Stimulated activated CD8-positive, alpha-beta memory T cell treated with anti-CD3 and anti-CD28 coated beads, Interleukin-12 subunit alpha, Interleukin-12 subunit beta, amount 100 ng/mL, for 24 hours (primary cell): ENCODE data around the gene CUL1.

Source experiments
- DNase-seq: peaks from one replicate; pipeline ENCODE4 v3.0.0-alpha.2; 2020; ENCODE audit errors: extremely low read depth

CUL1 gene

DNA sequence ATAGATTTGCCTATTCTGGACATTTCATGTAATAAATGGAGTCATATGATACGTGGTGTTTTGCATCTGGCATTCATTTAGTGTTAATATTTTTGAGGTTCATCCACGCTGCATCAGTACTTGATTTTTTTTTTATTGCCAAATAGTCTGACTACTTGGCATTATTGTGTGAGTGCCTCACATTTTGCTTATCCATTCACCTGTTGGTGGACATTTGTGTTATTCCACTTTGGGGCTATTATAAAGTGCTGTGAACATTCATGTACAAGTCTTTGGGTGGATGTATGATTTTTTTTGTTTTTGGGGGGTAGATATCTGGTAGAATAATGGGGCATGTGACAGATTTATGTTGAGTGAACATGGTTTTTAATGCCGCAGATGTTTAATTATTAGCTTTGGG is 19.7 kb downstream of the CUL1 start:
- no peak for DNase-seq

DNA sequence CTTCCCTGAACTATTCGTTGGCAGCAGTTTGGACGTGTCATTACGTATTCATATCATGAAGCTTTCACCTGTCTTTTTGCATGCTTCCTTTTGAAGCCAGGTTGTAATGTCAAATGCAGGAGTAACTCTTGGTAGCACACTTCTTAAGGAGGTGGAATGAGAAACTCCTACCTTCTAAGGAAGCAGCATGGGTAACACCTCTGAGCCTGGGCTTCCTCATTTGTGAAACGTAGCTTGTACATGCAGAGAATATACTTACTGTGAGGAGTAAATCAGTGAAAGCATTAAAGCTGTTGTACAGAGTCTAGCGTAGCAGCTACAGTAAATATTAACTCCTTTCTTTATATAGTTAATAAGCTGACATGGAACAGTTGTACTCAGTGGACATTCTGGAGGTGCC is 21.1 kb downstream of the CUL1 start:
- no peak for DNase-seq

DNA sequence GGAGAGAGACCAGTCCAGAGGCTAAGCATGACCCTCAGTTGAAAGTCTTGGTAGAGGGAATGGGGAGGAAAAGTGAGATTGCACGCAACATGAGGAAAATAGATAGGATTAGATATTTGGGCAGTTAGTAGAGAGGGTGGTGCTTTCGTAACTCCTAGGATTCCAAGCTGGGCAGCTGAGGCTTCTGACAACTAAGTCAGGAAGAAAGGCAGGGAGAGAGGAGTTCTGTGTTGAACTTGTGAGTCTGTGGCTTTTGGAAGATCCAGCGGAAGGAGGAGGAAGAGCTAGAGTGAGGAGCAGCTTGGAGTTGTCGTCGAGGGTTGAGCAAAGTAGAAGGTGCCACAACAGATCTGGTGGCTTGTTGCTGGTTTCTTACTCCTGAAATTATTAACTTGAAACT is 21.8 kb downstream of the CUL1 start:
- no peak for DNase-seq

DNA sequence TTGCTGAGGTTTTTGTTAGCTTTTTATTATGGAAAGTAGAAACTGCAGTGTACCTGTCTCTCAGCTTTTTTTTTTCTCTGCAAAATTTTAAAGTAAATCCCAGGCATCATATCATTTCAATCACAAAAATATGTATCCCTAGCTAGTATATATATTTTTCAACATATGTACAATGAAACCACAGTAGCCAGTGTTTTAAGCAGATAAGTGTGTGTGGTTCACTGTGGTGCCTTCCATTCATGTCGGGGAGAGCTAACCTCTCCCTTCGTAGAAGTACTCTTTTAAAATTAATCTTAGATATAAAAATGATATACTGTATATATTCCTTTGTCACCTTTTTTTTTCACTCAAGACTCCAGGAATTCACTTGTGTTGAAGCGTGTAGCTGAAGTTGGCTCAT is 22.7 kb downstream of the CUL1 start:
- no peak for DNase-seq

DNA sequence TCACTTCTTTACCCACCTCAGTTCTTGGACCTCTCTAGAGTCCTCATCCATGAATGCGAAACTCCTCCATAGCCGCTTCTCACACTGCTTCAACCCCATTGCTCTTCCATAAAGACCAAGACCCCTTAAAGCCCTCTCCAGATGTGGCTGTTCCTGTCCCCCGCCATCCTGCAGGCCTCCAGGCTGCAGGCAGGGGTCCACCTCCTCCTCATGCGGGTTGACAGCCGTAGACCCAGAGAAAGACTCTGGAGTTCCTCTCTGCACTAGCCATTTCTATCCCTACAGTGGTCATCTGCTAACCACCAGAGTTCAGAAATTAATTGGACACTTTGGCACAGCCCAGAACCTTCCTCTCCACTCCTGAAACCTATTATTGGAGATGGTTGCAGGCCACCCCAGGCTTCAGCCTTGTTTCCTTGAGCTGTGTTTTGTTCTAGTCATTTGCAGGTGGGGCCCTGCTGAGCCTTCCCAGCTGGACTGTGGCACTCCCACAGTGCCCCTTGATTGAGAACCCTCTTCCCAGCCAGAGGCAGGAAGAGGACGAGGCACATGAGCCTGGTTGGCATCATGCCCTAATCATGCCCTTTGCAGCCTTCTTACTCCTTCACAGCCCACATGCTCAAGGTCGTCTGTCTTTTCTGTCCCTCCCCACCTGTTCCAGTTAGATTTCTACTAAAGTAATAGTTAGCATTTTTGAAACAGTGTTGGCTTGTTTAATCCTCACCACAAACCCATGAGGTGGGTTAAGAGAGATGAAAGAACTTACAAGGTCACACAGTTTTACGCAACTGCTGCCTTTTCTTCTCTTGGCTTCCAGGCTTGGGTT is 23.9 kb downstream of the CUL1 start:
- no peak for DNase-seq

DNA sequence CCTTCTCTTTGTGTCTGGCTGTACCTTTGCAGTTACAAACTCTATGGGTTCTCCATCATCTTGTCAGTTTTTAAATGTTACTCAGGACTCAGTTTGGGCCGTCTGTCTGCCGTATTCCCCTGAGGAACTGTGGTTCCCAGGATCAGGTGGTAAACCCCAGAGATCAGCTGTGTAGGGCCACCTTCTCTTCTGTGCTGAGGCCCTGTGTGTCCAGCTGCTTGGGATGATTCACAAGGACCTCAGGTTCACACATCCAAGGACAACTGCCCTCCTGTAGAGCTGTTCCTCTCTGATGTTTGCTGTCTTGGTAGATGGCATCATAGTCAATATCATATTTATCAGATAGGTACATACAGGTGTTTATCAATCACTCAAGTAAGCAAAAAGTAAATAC is 24.5 kb downstream of the CUL1 start:
- no peak for DNase-seq

DNA sequence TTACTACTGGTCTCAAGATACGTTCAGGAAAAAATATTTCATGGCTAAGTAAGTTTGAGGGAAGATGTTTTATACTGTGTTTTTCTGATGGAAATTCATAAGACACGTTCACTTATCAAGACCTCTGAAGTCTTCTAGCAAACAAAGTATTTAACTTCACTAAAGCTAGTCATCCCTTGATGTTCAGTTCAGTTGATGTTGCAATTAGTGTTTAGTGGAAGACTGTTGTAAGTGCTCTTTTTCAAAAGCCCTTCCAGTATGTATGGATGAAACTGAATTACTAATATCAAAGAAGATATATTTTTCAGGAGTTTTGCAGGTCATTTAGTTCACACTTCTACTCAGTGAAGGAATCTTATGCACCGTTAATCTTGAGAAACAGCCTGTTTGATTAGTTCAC is 25.1 kb downstream of the CUL1 start:
- no peak for DNase-seq

DNA sequence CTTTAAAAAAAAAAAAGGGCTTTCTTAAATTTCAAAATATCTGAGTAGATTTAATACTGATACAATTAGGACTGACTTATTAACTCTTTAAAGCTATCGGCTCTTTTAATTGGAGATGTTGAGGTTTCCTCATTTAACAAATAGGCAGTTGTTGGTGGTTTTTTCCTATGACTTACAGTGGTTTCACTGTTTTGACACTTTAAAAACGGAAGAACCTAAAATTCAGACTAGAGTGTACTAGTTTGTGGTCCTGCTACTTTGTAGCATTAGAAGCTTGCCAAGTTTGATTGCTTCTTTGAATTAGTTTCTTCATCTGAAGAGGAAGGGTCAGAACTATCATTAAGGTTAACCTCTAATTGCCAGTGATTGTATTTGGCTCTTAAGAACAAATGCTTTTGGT is 27.7 kb downstream of the CUL1 start:
- DNase-seq = no peak

DNA sequence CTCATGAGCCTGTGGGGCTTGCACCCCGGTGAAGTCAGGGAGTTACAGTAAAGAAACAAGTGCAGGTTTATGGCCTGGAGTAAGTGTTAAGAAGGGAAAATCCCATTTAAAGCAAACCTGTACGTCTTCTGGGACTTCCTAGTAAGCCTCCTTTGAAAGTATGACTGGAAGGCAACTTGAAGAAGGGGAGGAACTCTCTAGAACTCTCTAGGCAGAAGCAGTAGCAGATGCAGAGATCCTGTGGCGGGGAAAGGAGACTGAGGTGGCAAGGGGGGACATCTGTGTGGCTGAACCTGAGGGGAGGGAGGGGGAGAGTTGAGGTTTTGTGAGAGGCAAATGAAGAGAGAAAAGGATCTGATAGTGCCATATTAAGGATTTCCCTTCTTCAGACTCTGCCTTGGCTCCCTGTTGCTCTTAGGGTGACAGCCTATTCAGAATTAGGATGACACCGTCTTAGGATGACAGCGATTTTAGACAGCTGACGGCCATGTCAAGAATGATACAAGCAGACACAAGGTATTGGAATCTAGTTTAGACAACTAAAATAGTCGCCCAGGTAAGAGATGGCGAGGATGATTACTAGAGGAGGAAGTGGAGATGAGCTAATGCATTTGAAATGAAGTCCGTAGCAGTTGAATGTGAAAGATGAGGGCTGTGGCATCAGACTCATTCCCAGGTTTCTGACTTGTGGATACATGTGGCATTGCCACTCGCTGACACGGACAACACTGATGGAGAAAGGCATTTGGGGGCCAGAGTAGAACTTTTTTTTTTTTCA is 29.0 kb downstream of the CUL1 start:
- DNase-seq = no peak

DNA sequence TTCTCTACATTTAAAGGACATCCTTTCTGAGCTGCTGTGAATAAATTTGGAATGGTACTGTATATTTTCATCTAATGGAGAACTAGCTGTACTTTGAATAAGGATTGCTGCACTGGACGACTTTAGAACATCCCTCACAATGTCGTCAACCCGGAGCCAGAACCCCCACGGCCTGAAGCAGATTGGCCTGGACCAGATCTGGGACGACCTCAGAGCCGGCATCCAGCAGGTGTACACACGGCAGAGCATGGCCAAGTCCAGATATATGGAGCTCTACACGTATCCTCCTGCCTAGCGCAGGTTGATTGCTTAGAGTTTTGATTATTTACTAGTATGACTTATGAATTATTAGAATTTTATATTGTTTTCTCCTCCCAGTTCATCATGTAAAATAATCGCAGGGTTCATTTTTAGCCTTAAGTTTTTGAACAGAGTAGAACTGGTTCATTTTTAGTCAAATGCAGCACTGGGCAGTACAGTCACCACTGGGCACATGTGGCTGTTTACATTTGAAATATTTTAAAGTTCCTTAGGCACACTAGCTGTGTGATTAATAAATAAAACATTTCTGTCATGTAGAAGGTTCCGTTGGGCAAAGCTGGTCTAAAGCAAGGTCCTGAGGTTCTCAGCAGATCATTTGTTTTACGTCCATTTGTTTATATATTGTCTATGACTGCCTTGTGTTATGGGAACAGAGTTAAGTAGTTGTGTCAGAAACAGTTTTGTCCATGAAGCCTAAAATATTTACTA is 31.5 kb downstream of the CUL1 start:
- no peak for DNase-seq

DNA sequence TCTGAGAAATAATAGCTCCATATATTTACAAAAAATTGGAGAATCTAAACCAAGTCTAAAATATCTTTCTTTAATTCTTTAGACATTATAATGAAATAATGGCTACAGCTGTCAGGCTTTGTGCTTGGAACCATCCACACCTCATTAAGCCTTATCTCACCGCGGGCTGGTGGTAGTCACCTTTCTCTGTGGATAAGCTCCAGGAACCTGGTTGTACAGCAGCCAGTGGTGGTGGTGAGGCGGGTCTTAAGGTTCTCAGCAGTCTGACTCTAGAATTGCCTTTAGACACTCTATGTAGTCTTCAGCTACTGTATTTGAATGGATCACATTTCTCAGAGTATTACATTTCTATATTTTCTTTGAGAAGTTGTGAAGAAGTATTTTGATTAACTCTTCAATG is 34.2 kb downstream of the CUL1 start:
- no peak for DNase-seq

DNA sequence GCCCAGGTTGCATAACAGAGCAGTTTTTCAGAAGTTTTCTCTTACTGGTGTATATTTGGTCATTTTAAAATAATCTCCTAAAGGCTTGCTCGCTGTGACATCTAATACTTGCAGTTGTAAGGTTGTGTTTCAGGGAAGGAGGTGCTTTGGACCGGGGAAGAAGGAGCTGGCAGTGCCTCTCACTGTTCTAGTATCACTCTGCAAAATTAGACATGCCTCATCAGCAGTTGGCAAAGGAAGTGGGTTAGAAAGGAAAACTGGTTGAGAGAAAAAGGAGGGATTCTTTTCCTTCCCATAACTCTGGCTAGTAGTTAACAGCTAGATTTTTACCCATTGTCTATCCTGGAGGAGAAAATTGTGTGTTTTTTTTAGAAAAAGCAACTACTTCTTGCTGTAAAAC is 34.8 kb downstream of the CUL1 start:
- DNase-seq = no peak

DNA sequence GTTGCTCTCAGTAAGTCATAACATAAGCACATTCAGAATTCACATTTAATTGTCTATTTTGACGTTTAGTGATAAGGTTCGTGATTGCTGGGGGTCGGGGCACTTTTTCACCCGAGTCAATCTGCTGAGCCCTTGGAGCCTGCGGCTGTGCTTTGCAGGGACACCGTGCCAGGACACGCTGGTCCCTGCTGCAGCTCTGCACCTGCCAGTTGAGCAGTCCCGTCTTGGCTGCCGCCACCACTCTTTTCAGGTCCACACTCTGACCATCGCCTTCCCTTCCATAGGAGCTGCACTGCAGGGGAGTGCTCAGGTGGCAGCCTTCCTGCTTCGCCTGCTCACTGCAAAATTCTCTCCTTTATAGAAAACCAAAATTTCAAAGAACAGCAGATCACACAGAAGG is 36.4 kb downstream of the CUL1 start:
- DNase-seq = no peak

DNA sequence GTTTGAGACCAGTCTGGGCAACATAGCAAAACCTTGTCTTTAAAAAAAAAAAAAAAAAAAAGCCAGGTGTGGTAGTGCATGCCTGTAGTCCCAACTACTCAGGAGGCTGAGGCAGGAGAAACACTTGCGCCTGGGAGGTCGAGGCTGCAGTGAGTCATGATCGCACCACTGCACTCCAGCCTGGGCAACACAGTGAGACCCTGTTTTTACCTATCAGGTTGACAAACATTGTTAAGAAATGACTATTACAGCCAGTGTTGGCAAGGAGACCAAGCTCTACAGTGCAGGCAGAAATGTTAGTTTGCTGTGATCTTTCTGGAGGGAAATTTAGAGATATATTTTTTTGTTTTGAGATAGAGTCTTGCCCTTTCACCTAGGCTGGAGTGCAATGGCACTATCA is 37.3 kb downstream of the CUL1 start:
- DNase-seq = no peak

DNA sequence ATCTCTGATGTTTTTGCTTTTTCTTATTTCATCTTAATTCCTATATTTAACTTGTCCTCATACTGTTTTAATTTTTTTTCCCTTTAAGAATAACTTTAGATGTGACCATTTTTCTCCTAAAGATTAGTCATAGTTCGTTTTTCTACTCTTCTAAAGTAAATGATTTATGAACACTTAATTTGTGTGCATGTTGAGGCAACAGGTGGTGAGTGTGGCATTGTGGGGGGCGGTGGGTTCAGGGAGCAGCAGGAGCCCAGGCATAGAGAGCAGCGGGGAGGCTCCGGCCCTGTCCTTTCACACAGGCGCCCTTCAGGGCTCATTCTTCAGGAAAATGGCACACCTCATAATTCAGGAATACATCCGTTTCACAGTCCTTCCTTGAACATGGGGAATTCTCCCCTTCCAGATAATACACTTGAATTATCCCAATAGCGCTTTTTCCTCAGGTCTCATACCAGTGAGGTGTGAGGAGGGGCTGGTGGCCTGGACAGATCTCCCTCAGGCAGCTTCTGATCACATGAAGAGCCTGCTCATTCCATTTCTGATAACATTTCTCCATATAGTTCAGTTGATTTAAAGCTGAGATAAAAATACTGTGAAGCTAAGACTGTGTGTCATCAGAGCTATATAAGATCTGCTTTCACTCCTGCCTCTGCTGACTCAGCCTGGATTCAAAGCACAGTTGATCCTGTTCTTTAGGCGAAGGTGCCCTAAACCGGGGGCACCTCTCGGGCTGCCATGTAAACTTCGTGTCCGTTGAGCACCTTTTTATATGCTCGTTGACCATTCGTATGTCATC is 40.2 kb downstream of the CUL1 start:
- DNase-seq = no peak

DNA sequence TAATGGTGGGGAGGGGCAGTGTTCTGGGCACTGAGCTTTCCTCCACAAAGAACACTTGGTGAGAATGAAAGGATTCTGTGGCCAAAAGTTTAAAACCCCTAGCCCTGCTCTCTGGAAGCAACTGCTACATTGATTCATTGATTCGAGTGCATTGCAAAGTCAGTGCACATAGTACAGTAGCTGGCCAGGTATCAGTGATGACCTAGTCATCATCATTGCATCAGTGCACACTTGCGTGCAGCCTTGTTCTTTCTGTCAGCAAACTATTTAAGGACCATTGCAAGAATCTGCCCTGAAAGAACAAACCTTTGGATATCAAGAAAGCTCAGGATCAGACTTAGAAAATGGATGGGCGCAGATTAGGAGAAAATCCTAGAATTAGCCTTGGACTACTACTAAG is 47.4 kb downstream of the CUL1 start:
- DNase-seq = no peak

DNA sequence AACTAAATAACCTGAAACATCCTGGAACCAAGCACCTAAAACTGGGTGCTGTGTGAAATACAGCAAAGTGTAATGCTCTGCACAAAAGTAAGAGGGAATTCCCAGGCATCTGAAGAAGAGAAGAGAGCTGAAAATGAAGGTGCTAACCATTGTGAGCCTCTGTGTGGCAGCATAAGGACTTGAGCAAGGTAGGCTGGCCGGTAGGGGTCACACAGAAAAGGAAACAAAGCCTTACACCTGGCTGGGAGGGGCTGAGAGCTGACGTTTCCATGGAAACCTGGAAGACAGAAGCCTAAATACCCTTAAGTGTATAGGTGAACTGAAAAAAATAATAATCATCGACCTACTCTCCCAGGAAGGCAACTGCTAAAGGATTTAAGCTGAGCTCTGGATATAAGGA is 48.6 kb downstream of the CUL1 start:
- DNase-seq = no peak

DNA sequence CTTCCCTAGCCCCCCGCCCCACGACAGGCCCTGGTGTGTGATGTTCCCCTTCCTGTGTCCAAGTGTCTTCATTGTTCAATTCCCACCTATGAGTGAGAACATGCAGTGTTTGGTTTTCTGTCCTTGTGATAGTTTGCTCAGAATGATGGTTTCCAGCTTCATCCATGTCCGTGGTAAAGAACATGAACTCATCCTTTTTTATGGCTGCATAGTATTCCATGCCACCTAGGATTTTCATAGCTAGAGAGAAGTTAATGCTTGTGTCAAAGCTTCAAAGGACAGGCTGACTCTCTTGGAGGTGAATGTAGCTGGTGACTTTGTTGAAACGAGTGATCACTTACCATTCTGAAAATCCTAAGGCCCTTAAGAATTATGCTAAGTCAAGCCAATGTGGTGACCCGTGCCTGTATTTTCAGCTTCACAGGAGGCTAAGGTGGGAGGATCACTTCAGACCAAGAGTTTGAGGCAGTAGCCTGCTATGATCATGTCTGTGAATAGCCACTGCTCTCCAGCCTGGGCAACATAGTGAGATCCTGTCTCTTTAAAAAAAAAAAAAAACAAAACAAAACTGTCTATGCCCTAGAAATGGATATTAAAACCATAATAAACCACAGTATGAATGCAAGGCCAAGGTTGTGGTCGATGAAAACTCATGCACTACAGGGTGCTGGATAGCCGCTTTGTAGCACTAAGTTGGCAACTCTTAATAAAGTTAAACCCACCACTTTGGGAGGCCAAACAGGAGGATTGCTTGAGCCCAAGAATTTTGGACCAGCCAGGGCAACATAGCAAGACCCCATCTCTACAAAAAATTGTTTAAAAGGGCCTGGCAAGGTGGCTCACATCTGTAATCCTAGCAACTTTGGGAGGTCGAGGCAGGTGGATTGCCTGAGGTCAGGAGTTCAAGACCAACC is 52.0 kb downstream of the CUL1 start:
- no peak for DNase-seq

DNA sequence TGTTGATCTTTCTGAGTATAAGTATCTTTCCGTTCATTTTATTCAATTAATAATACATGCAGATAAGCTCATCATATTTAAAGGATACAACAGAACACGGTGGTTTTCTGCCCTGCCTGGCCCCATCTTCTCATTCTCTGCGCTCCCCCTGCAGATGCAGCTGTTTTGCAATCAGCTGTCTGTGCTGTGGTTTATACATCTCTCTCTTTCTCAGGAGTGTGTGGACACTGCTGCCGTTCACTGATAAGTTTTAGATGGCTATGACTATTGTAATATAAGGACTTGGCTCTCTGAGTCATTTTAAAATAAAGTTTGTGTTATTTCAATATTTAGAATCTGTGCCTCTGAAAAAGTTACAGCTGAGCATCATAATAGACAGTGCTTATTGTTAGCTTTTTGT is 54.5 kb downstream of the CUL1 start:
- DNase-seq = no peak

DNA sequence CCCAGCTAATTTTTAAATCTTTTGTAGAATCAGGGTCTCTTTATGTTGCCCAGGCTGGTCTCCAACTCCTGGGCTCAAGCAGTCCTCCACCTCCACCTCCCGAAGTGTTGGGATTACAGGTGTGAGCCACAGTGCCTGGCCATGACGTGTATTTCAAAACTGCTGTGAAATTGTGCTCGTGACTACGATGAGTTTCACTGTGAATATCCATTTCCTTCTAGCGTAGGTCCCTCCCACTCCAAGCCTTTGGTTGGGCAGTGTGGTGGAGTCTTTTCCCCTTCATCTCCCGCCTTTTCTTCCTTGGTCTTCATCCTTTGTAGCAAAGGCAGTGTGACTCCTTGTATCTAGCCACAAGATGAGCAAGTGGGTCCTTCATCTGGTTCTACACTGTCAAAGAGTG is 56.2 kb downstream of the CUL1 start:
- no peak for DNase-seq
